Neural cell (in vitro differentiated cells): Measurements from ENCODE around the gene IFI30. TPM values are rescaled to one million over a fixed set of nuclear protein-coding genes. Genes with fewer than 3 reads are reported as not detected.

ENCODE experiments used
- H2AFZ ChIP-seq: fragments of 200-600, 300-800 bp; sonication (generic), shearing (Covaris generic); 2 replicates; pipeline ENCODE4 v1.6.0; 2014; ENCODE audit warnings: low read depth, mild to moderate bottlenecking, antibody characterized with exemption, low read length, moderate library complexity
- H3F3A ChIP-seq: fragments of 200-600 bp; shearing (Covaris generic); 2 replicates; pipeline ENCODE4 v1.6.1; 2016; ENCODE audit warnings: mild to moderate bottlenecking, moderate library complexity, mixed read lengths, antibody characterized with exemption, low read length; ENCODE audit not compliant: insufficient read depth, poor library complexity, severe bottlenecking
- H3K27ac ChIP-seq: fragments of 200-600, 300-800 bp; sonication (generic), shearing (Covaris generic); 2 replicates; pipeline ENCODE4 v1.5.1; 2014; ENCODE audit warnings: mild to moderate bottlenecking, low read length, moderate library complexity
- H3K27me3 ChIP-seq: fragments of 300-800, 200-600 bp; sonication (generic), shearing (Covaris generic); 2 replicates; pipeline ENCODE4 v1.6.0; 2014; ENCODE audit warnings: mild to moderate bottlenecking, low read depth, low read length, moderate library complexity; ENCODE audit not compliant: insufficient read depth
- H3K36me3 ChIP-seq: fragments of 300-800, 200-600 bp; sonication (generic), shearing (Covaris generic); 2 replicates; pipeline ENCODE4 v1.5.1; 2014; ENCODE audit warnings: mild to moderate bottlenecking, antibody characterized with exemption, low read length, moderate library complexity; ENCODE audit not compliant: insufficient read depth
- H3K4me2 ChIP-seq: fragments of 300-800, 200-600 bp; sonication (generic), shearing (Covaris generic); 2 replicates; pipeline ENCODE4 v1.6.0; 2014; ENCODE audit warnings: mild to moderate bottlenecking, low read length
- H3K4me3 ChIP-seq: fragments of 300-800, 200-600 bp; sonication (generic), shearing (Covaris generic); 2 replicates; pipeline ENCODE4 v1.5.1; 2014; ENCODE audit warnings: mild to moderate bottlenecking, low read length, moderate library complexity
- H3K79me2 ChIP-seq: fragments of 200-600 bp; shearing (Covaris generic); replicated peaks from 2 replicates; pipeline ENCODE4 v1.6.0; 2014; ENCODE audit warnings: mild to moderate bottlenecking, low read length, moderate library complexity; ENCODE audit not compliant: insufficient read depth
- H3K9ac ChIP-seq: fragments of 300-800, 200-600 bp; sonication (generic), shearing (Covaris generic); 2 replicates; pipeline ENCODE4 v1.6.1; 2016; ENCODE audit warnings: mild to moderate bottlenecking, low read length, mixed read lengths
- H3K9me2 ChIP-seq: fragments of 200-600 bp; shearing (Covaris generic); 2 replicates; pipeline ENCODE4 v1.6.1; 2016; ENCODE audit warnings: mild to moderate bottlenecking, low read length, mixed read lengths; ENCODE audit not compliant: insufficient read depth
- H3K9me3 ChIP-seq: fragments of 200-600, 300-800 bp; sonication (generic), shearing (Covaris generic); 2 replicates; pipeline ENCODE4 v1.6.1; 2016; ENCODE audit warnings: mild to moderate bottlenecking, mixed run types, low read length, moderate library complexity, mixed read lengths
- H4K20me1 ChIP-seq: fragments of 200-600 bp; shearing (Covaris generic); 2 replicates; pipeline ENCODE4 v1.6.1; 2016; ENCODE audit warnings: mild to moderate bottlenecking, mixed run types; ENCODE audit not compliant: insufficient read depth
- EP300 ChIP-seq: fragments of 450-650 bp; conservative IDR thresholded peaks from 2 replicates; pipeline ENCODE4 v1.6.1; 2014; ENCODE audit warnings: antibody characterized with exemption, mild to moderate bottlenecking, moderate library complexity; ENCODE audit not compliant: poor library complexity, severe bottlenecking
- EZH2 ChIP-seq: fragments of 200-600, 300-800 bp; shearing (Covaris generic), sonication (generic); IDR thresholded peaks from 2 replicates; pipeline ENCODE4 v1.6.1; 2014; ENCODE audit warnings: antibody characterized with exemption, low read length, borderline replicate concordance, mild to moderate bottlenecking; ENCODE audit not compliant: insufficient read depth, poor library complexity, severe bottlenecking
- MXI1 ChIP-seq: fragments of 450-650 bp; conservative IDR thresholded peaks from 2 replicates; pipeline ENCODE4 v1.6.1; 2014; ENCODE audit warnings: antibody characterized with exemption, mild to moderate bottlenecking; ENCODE audit not compliant: poor library complexity, severe bottlenecking
- POLR2AphosphoS5 ChIP-seq: IDR thresholded peaks from 2 replicates; pipeline ENCODE4 v1.6.1; 2012
- RAD21 ChIP-seq: fragments of 450-650 bp; conservative IDR thresholded peaks from 2 replicates; pipeline ENCODE4 v1.6.1; 2014; ENCODE audit warnings: antibody characterized with exemption, mild to moderate bottlenecking, moderate library complexity
- SMC3 ChIP-seq: fragments of 450-650 bp; conservative IDR thresholded peaks from 2 replicates; pipeline ENCODE4 v1.6.1; 2014; ENCODE audit warnings: antibody characterized with exemption, mild to moderate bottlenecking, moderate library complexity; ENCODE audit not compliant: poor library complexity
- TAF1 ChIP-seq: IDR thresholded peaks from 2 replicates; pipeline ENCODE4 v1.6.1; 2012; ENCODE audit warnings: low read depth
- polyA plus RNA-seq: library from polyadenylated mRNA; depleted of rRNA; stranded (reverse); fragments of >200 nt; gene quantifications from 2 replicates; pipeline ENCODE4 v1.2.3, GENCODE V29; 2014
- TF ChIP-seq, protein P1 (sequence below): IDR thresholded peaks from 2 replicates; pipeline ENCODE4 v1.6.1; 2012; ENCODE audit warnings: borderline replicate concordance
- TF ChIP-seq, protein P2 (sequence below): fragments of 450-650 bp; IDR thresholded peaks from 2 replicates; pipeline ENCODE4 v1.5.1; 2014; ENCODE audit warnings: antibody characterized with exemption, mild to moderate bottlenecking, moderate library complexity; ENCODE audit not compliant: poor library complexity, severe bottlenecking

IFI30 gene
- polyA plus RNA-seq, 1 donor from 2014 or later, result 0.82 TPM

DNA sequence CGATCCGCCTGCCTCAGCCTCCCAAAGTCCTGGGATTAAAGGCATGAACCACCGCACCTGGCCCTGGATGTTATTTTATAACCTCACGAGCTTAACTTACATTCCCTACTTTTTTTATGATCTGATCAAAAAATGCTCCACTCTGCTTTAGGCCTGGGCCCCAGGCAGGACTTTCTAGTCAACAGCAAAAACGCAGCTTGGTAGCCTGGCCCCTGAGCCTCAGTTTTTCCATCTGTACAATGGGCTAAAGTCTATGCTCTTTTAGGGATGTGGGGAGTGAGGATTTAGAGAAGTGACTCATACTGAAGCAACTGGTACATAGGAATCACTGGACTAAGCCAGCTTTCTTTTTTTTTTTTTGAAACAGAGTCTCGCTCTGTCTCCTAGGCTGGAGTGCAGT, 32.6 kb upstream of the IFI30 start:
- H4K20me1 ChIP-seq, result no peaks in the 10 kb centered on the region
- no peaks in the 10 kb centered on the region for H3K9me2 ChIP-seq
- no peaks in the 10 kb centered on the region for H3K79me2 ChIP-seq
- no peak overlapping the region for H3K4me3 ChIP-seq
- no peaks in the 10 kb centered on the region for H3F3A ChIP-seq
- H3K9me3 ChIP-seq, result no peaks in the 10 kb centered on the region
- TF ChIP-seq SMC3 (no peak), MXI1 (no peak), EZH2 (no peak), TAF1 (no peak), POLR2AphosphoS5 (no peak), RAD21 (no peak), EP300 (no peak)
- TF ChIP-seq, protein P1, sequence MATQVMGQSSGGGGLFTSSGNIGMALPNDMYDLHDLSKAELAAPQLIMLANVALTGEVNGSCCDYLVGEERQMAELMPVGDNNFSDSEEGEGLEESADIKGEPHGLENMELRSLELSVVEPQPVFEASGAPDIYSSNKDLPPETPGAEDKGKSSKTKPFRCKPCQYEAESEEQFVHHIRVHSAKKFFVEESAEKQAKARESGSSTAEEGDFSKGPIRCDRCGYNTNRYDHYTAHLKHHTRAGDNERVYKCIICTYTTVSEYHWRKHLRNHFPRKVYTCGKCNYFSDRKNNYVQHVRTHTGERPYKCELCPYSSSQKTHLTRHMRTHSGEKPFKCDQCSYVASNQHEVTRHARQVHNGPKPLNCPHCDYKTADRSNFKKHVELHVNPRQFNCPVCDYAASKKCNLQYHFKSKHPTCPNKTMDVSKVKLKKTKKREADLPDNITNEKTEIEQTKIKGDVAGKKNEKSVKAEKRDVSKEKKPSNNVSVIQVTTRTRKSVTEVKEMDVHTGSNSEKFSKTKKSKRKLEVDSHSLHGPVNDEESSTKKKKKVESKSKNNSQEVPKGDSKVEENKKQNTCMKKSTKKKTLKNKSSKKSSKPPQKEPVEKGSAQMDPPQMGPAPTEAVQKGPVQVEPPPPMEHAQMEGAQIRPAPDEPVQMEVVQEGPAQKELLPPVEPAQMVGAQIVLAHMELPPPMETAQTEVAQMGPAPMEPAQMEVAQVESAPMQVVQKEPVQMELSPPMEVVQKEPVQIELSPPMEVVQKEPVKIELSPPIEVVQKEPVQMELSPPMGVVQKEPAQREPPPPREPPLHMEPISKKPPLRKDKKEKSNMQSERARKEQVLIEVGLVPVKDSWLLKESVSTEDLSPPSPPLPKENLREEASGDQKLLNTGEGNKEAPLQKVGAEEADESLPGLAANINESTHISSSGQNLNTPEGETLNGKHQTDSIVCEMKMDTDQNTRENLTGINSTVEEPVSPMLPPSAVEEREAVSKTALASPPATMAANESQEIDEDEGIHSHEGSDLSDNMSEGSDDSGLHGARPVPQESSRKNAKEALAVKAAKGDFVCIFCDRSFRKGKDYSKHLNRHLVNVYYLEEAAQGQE, result no peak
- TF ChIP-seq, protein P2, sequence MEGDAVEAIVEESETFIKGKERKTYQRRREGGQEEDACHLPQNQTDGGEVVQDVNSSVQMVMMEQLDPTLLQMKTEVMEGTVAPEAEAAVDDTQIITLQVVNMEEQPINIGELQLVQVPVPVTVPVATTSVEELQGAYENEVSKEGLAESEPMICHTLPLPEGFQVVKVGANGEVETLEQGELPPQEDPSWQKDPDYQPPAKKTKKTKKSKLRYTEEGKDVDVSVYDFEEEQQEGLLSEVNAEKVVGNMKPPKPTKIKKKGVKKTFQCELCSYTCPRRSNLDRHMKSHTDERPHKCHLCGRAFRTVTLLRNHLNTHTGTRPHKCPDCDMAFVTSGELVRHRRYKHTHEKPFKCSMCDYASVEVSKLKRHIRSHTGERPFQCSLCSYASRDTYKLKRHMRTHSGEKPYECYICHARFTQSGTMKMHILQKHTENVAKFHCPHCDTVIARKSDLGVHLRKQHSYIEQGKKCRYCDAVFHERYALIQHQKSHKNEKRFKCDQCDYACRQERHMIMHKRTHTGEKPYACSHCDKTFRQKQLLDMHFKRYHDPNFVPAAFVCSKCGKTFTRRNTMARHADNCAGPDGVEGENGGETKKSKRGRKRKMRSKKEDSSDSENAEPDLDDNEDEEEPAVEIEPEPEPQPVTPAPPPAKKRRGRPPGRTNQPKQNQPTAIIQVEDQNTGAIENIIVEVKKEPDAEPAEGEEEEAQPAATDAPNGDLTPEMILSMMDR, result no peak
- H3K27me3 ChIP-seq, result no peaks in the 10 kb centered on the region
- H2AFZ ChIP-seq, result no peak overlapping the region
- no peak overlapping the region for H3K4me2 ChIP-seq
- no peaks in the 10 kb centered on the region for H3K36me3 ChIP-seq
- H3K9ac ChIP-seq, result no peak overlapping the region
- no peak overlapping the region for H3K27ac ChIP-seq

DNA sequence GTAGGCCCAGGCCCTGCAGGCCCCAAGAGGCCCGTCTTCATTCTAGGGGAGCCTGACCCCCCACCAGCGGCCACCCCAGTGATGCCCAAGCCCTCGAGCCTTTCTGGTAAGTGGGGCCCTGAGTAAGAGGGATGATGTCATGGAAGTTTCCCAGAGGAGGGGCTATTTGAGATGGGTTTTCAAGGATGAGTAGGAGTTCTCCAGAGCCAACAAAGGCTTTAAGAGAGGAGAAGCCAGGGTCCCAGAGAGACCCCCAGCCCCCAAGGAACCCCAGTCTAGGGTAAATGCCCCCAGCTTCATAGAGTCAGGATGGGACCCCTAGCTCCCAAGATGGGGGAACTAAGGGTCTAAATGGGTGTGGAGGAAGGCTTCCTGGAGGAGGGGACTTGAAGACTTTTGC, 29.7 kb upstream of the IFI30 start:
- H3F3A ChIP-seq, result no peaks in the 10 kb centered on the region
- H3K4me2 ChIP-seq, result no peak overlapping the region
- H4K20me1 ChIP-seq, result no peaks in the 10 kb centered on the region
- H3K4me3 ChIP-seq, result no peak overlapping the region
- no peaks in the 10 kb centered on the region for H3K36me3 ChIP-seq
- no peak overlapping the region for H3K9ac ChIP-seq
- no peaks in the 10 kb centered on the region for H3K9me2 ChIP-seq
- H3K79me2 ChIP-seq, result no peaks in the 10 kb centered on the region
- H3K27ac ChIP-seq, result no peak overlapping the region
- no peak for TF ChIP-seq EP300
- TF ChIP-seq SMC3, result no peak
- no peak for TF ChIP-seq MXI1
- no peak for TF ChIP-seq EZH2
- TF ChIP-seq TAF1, result no peak
- TF ChIP-seq RAD21, result no peak
- TF ChIP-seq, protein P2, result no peak
- TF ChIP-seq POLR2AphosphoS5, result no peak
- TF ChIP-seq, protein P1, result no peak
- H3K9me3 ChIP-seq, result no peaks in the 10 kb centered on the region
- no peak overlapping the region for H2AFZ ChIP-seq
- H3K27me3 ChIP-seq, result no peaks in the 10 kb centered on the region
